AG04450 (cell line): ENCODE results near the gene WIPF3. TPM values are rescaled to one million over a fixed set of nuclear protein-coding genes. Genes with fewer than 3 reads are reported as not detected.

Experiments used
- CTCF ChIA-PET: fragments of 300-600, 350-600 bp; formaldehyde crosslinking; extraction: SDS; loops from one replicate; lab custom pipeline; 2022; ENCODE audit warnings: antibody characterized with exemption, inconsistent platforms; lab: Charles Lee
- POLR2A ChIA-PET: fragments of 350-600 bp; formaldehyde crosslinking; extraction: SDS; loops from one replicate; lab custom pipeline; 2021; ENCODE audit warnings: antibody characterized with exemption, inconsistent platforms; lab: Yijun Ruan, JAX
- DNase-seq: peaks from one replicate; pipeline ENCODE4 v3.0.0-alpha.2; 2011; ENCODE audit warnings: low read depth, low spot score
- H3K27ac ChIP-seq: one replicate; pipeline ENCODE4 v1.5.1; 2012; ENCODE audit warnings: low read depth, low read length, control low read depth
- H3K27me3 ChIP-seq: one replicate; pipeline ENCODE4 v1.6.0; 2012; ENCODE audit warnings: low read length; ENCODE audit not compliant: control insufficient read depth, insufficient read depth
- H3K4me3 ChIP-seq: 2 replicates; pipeline ENCODE4 v1.5.1; 2011; ENCODE audit warnings: mild to moderate bottlenecking, low read depth, low read length, control low read depth
- H3K9me3 ChIP-seq: 2 replicates; pipeline ENCODE4 v1.5.1; 2012; ENCODE audit warnings: low read length; ENCODE audit not compliant: control insufficient read depth, insufficient read depth
- polyA minus RNA-seq: library from RNA; depleted of rRNA, polyadenylated mRNA; stranded (reverse); fragments of >200 nt; gene quantifications from 2 replicates; pipeline ENCODE4 v1.2.3, GENCODE V29; 2011; rRNA and poly(A)+ RNA removed
- polyA plus RNA-seq: library from polyadenylated mRNA; depleted of rRNA; stranded (reverse); fragments of >200 nt; gene quantifications from 2 replicates; pipeline ENCODE4 v1.2.3, GENCODE V29; 2011; rRNA removed
- TF ChIP-seq, protein P1 (sequence below): IDR thresholded peaks from 2 replicates; pipeline ENCODE4 v1.5.1; 2011; ENCODE audit warnings: low read depth, low read length, control low read depth, inconsistent platforms

WIPF3 gene, protein sequence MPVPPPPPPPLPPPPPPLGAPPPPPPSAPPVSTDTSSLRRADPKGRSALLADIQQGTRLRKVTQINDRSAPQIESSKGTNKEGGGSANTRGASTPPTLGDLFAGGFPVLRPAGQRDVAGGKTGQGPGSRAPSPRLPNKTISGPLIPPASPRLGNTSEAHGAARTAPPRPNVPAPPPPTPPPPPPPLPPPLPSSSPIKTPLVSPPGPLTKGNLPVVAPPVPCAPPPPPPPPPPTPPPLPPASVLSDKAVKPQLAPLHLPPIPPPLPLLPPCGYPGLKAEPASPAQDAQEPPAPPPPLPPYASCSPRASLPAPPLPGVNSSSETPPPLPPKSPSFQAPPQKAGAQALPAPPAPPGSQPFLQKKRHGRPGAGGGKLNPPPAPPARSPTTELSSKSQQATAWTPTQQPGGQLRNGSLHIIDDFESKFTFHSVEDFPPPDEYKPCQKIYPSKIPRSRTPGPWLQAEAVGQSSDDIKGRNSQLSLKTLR
- polyA plus RNA-seq (not detected in 2 replicates), polyA minus RNA-seq (not detected in 2 replicates)

DNA sequence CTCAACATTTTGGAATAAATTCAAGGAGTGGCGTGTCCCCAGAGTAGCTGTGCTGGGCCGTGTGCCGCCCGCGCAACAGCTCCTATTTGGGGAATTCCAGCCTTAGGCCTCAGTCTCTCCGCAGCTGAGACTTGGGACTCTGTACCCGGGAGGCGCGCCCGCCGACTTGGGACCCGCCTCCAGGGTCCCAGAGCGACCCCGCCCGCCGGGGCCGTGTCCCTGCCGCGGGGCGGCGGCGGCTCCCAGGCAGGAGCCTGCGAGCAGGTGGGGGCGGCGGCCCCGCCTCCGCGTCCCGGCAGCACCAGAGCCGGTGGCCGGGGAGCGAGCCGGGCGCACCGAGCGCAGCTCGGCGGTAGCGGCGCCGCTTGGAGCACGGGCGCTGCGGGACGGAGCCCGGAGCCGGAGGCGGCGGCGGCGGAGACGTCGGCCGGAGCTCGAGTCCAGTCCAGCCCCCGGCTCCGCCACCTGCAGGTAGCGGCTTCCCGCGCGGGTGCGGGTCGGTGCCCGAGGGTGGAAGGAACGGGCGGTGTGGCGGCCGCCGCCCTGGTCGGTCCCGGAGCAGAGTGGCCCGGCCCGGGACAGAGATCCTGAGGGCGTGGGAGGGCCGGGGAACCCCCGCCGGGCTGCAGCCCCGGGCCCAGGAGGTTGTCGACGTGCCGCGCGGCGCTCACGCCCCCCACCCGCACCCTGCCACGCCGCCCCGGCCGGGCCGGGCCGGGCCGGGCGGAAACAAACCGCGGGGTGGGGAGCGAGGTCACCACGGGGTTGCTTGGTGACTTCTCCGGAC lies at the start of gene WIPF3:
WIPF3 (plus strand) TSS at position 301 of the 787 bp plus-strand sequence. CDS start 28,217 bp downstream, outside the sequence.
- ChIA-PET CTCF (interaction anchor here (0.7 kb wide), 1 partner anchor 1386 kb away, joined by 3 read pairs; no protein-coding TSS in a partner anchor), POLR2A (no interaction called here)
- Histone ChIP-seq H3K4me3 (no peak within 1 kb of the TSS), H3K27ac (no peak within 1 kb of the TSS), H3K9me3 (no peaks in the 10 kb centered on the region; the same call in 1 of the 2 replicates), H3K27me3 (peaks cover 43% of the 10 kb centered on the region)
- DNase-seq = no peak
- TF ChIP-seq, protein P1, sequence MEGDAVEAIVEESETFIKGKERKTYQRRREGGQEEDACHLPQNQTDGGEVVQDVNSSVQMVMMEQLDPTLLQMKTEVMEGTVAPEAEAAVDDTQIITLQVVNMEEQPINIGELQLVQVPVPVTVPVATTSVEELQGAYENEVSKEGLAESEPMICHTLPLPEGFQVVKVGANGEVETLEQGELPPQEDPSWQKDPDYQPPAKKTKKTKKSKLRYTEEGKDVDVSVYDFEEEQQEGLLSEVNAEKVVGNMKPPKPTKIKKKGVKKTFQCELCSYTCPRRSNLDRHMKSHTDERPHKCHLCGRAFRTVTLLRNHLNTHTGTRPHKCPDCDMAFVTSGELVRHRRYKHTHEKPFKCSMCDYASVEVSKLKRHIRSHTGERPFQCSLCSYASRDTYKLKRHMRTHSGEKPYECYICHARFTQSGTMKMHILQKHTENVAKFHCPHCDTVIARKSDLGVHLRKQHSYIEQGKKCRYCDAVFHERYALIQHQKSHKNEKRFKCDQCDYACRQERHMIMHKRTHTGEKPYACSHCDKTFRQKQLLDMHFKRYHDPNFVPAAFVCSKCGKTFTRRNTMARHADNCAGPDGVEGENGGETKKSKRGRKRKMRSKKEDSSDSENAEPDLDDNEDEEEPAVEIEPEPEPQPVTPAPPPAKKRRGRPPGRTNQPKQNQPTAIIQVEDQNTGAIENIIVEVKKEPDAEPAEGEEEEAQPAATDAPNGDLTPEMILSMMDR = no peak

DNA sequence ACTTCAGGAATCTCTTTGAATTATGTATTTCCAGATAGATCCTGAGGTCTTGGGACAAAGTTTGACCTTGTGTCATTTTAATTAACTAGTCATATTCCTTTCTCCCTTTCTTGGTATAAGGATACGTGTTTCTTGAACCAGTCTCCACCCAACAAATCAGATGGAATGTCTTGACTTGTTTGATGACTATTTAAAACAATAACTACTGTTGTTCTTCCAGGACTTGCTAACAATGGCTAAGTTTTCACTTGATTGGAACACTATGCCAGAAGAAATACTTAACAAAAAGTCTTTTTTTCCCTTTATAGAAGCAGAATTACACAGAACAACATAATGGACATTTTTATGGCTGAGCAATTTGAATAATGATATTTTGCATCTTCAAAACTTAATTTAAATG lies 43.0 kb upstream of the WIPF3 start:
- no peak overlapping the region for H3K27ac ChIP-seq
- POLR2A ChIA-PET = no interaction called here
- CTCF ChIA-PET = no interaction called here
- H3K4me3 ChIP-seq = no peak overlapping the region
- DNase-seq = no peak
- peaks cover 3% of the 10 kb centered on the region for H3K27me3 ChIP-seq
- TF ChIP-seq, protein P1 = no peak
- no peaks in the 10 kb centered on the region for H3K9me3 ChIP-seq

DNA sequence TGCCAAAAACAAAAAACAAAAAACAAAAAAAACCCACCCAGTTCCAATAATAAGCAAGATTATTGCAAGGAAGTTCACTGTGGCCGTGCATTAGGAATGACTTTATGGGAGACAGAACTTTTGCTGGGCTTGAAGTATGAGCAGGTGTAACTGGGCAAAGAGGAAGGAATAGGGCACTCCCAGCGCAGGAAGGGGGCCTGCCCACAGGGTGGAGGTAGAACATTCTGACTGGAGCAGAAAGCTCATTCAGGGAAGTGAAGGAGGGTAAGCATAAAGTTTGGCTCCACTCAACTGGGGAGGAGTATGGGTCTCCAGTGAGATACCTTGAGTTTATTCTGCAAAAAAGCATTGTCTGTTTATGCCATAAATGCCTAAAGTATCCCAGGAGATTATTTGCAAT lies 42.1 kb upstream of the WIPF3 start:
- ChIA-PET POLR2A (no interaction called here), CTCF (no interaction called here)
- no peak overlapping the region for H3K27ac ChIP-seq
- no peaks in the 10 kb centered on the region for H3K9me3 ChIP-seq
- peaks cover 3% of the 10 kb centered on the region for H3K27me3 ChIP-seq
- no peak overlapping the region for H3K4me3 ChIP-seq
- no peak for DNase-seq
- TF ChIP-seq, protein P1 = no peak

GRCh38 chr7:29765490-29765889 lies 40.8 kb upstream of the WIPF3 start:
- ChIA-PET CTCF (no interaction called here), POLR2A (no interaction called here)
- Histone ChIP-seq H3K27me3 (peaks cover 3% of the 10 kb centered on the region), H3K9me3 (no peaks in the 10 kb centered on the region), H3K27ac (no peak overlapping the region), H3K4me3 (no peak overlapping the region)
- TF ChIP-seq, protein P1 = no peak
- DNase-seq = no peak
